Measurements from ENCODE around the gene PKNOX2.
"Not testable (repeated sequence)": the region's sequence is repeated elsewhere in the genome, so short reads cannot be mapped to it uniquely, and the experiment has no call there.

The PKNOX2 gene

GRCh38 chr11:125214601-125215565, 50.3 kb downstream of the PKNOX2 start:
- TF ChIP-seq GATA1 (IDR thresholded peaks at IDR 0.05; ENCODE audit: low read depth, low read length) (no peak), POLR2A (IDR thresholded peaks at IDR 0.05; ENCODE audit: low read length) (no peak)
- DNase-seq, result no peak

- no peak for TF ChIP-seq GATA1 (IDR thresholded peaks at IDR 0.05; ENCODE audit: low read depth, low read length)
- no peak for TF ChIP-seq POLR2A (IDR thresholded peaks at IDR 0.05; ENCODE audit: low read length)
- DNase-seq, result no peak
Observed at GRCh38 chr11:125215976-125216375, 51.4 kb downstream of the PKNOX2 start.

GRCh38 chr11:125218336-125218735, 53.8 kb downstream of the PKNOX2 start:
- no peak for DNase-seq
- no peak for TF ChIP-seq GATA1 (IDR thresholded peaks at IDR 0.05; ENCODE audit: low read depth, low read length)
- no peak for TF ChIP-seq POLR2A (IDR thresholded peaks at IDR 0.05; ENCODE audit: low read length)

GRCh38 chr11:125221461-125221860, 56.9 kb downstream of the PKNOX2 start:
- DNase-seq, result no peak
- TF ChIP-seq GATA1 (IDR thresholded peaks at IDR 0.05; ENCODE audit: low read depth, low read length) (no peak), POLR2A (IDR thresholded peaks at IDR 0.05; ENCODE audit: low read length) (no peak)

- no peak for TF ChIP-seq GATA1 (IDR thresholded peaks at IDR 0.05; ENCODE audit: low read depth, low read length)
- no peak for TF ChIP-seq POLR2A (IDR thresholded peaks at IDR 0.05; ENCODE audit: low read length)
Observed at GRCh38 chr11:125222494-125222893, 57.9 kb downstream of the PKNOX2 start.

GRCh38 chr11:125223161-125223560, 58.6 kb downstream of the PKNOX2 start:
- not testable (repeated sequence) for DNase-seq

More at GRCh38 chr11:125222494-125222893, 57.9 kb downstream of the PKNOX2 start:
- no peak for DNase-seq

- no peak for TF ChIP-seq GATA1 (IDR thresholded peaks at IDR 0.05; ENCODE audit: low read depth, low read length)
- no peak for TF ChIP-seq POLR2A (IDR thresholded peaks at IDR 0.05; ENCODE audit: low read length)
- DNase-seq, result no peak
Observed at GRCh38 chr11:125223901-125224361, 59.4 kb downstream of the PKNOX2 start.

- peak in 1 of 2 experiments; percentile 4 for DNase-seq
- TF ChIP-seq GATA1 (IDR thresholded peaks at IDR 0.05; ENCODE audit: low read depth, low read length) (no peak), POLR2A (IDR thresholded peaks at IDR 0.05; ENCODE audit: low read length) (no peak)
Observed at GRCh38 chr11:125224391-125225021, 60.0 kb downstream of the PKNOX2 start.

- TF ChIP-seq POLR2A (IDR thresholded peaks at IDR 0.05; ENCODE audit: low read length), result no peak
- no peak for TF ChIP-seq GATA1 (IDR thresholded peaks at IDR 0.05; ENCODE audit: low read depth, low read length)
- no peak for DNase-seq
Observed at GRCh38 chr11:125225401-125225800, 60.9 kb downstream of the PKNOX2 start.

- no peak for DNase-seq
Observed at GRCh38 chr11:125226031-125226430, 61.5 kb downstream of the PKNOX2 start.

GRCh38 chr11:125226706-125227105, 62.2 kb downstream of the PKNOX2 start:
- DNase-seq, result no peak
- TF ChIP-seq POLR2A (IDR thresholded peaks at IDR 0.05; ENCODE audit: low read length) (no peak), GATA1 (IDR thresholded peaks at IDR 0.05; ENCODE audit: low read depth, low read length) (no peak)

More at GRCh38 chr11:125226031-125226430, 61.5 kb downstream of the PKNOX2 start:
- TF ChIP-seq POLR2A (IDR thresholded peaks at IDR 0.05; ENCODE audit: low read length) (no peak), GATA1 (IDR thresholded peaks at IDR 0.05; ENCODE audit: low read depth, low read length) (no peak)

- no peak for TF ChIP-seq POLR2A (IDR thresholded peaks at IDR 0.05; ENCODE audit: low read length)
- no peak for DNase-seq
Observed at GRCh38 chr11:125227151-125227550, 62.6 kb downstream of the PKNOX2 start.

GRCh38 chr11:125228445-125228844, 63.9 kb downstream of the PKNOX2 start:
- no peak for DNase-seq
- no peak for TF ChIP-seq GATA1 (IDR thresholded peaks at IDR 0.05; ENCODE audit: low read depth, low read length)
- TF ChIP-seq POLR2A (IDR thresholded peaks at IDR 0.05; ENCODE audit: low read length), result no peak

- no peak for TF ChIP-seq POLR2A (IDR thresholded peaks at IDR 0.05; ENCODE audit: low read length)
- DNase-seq, result no peak
Observed at GRCh38 chr11:125228993-125229392, 64.4 kb downstream of the PKNOX2 start.

- DNase-seq, result no peak
- TF ChIP-seq POLR2A (IDR thresholded peaks at IDR 0.05; ENCODE audit: low read length), result no peak
- no peak for TF ChIP-seq GATA1 (IDR thresholded peaks at IDR 0.05; ENCODE audit: low read depth, low read length)
Observed at GRCh38 chr11:125229916-125230315, 65.4 kb downstream of the PKNOX2 start.
